ENCODE measurements around the gene MARS1. TPM values are rescaled to one million over a fixed set of nuclear protein-coding genes. Genes with fewer than 3 reads are reported as not detected.

MARS1 gene
- total and polyA plus RNA-seq, 2 donors from 2014 or later, result 62.8 to 158 TPM

DNA sequence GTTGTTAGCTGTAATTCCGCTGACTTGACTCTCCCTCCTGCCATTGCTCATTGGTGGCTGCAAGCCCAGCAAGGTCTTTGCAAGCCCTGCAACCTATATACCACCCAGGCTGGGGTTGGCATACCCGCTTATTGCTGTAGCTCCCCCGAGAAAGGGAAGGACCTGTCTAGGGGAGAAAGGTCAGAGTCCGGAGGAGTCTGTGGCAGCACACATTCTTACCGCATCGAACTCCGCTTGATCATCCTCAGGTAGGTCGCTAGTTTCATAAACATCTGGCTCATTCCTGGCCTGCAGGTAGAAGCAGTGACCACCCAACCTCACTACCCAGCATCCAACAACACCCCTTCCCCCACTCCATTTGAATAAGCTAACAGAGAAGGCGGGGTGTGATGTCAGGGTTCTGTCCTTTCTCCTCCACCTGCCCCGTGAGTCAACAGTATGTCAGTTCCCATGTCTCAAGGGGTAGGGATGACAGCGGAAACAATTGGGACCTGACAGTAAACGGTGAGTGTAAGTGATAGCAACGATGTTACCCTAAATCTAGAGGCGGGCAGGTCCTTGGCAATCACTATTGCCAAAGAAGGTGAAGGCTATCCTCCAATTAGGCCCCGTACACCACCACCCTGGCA is 58.1 kb downstream of the MARS1 start:
- TF ChIP-seq CTCF (IDR thresholded peaks at IDR 0.05; ENCODE audit: borderline replicate concordance, extremely low read depth, insufficient read depth), result no peak
- Histone ChIP-seq H3K27me3 (ENCODE audit: control insufficient read depth, insufficient read depth, low read length) (peaks cover 14% of the 10 kb centered on the region), H3K4me1 (ENCODE audit: control insufficient read depth in 2 of 3, insufficient read depth in 2 of 3, low read depth in 1 of 3, low read length in 3 of 3) (peaks cover 0 to 14% (median 14%) of the 10 kb centered on the region in 3 donors), H3K36me3 (ENCODE audit: control insufficient read depth in 2 of 3, insufficient read depth in 3 of 3, low read length in 3 of 3) (peaks cover 0 to 2% (median 0%) of the 10 kb centered on the region in 3 donors), H3K27ac (ENCODE audit: low read depth in 2 of 2, low read length in 2 of 2) (peak overlapping the region; percentile 30 to 90), H3K9me3 (ENCODE audit: control insufficient read depth in 2 of 3, insufficient read depth in 1 of 3, low read length in 3 of 3) (no peaks in the 10 kb centered on the region), H3K4me3 (ENCODE audit: low read length in 3 of 3) (peak overlapping the region; percentile 77 to 97 (median 92)), H3K9ac (ENCODE audit: low read length in 3 of 3) (peak overlapping the region; percentile 59 to 96 (median 92))
- FAIRE-seq (no peak), DNase-seq (peak in 1 of 5 donors; percentile 17)
- intact Hi-C loops (cut with DNase I), result no loop called here

- Histone ChIP-seq H3K4me1 (ENCODE audit: control insufficient read depth in 2 of 3, insufficient read depth in 2 of 3, low read depth in 1 of 3, low read length in 3 of 3) (peaks cover 0 to 14% (median 14%) of the 10 kb centered on the region in 3 donors), H3K27ac (ENCODE audit: low read depth in 2 of 2, low read length in 2 of 2) (peak within 1 kb of the TSS; percentile 67 to 90), H3K27me3 (ENCODE audit: control insufficient read depth, insufficient read depth, low read length) (peaks cover 14% of the 10 kb centered on the region), H3K4me3 (ENCODE audit: low read length in 3 of 3) (peak within 1 kb of the TSS; percentile 77 to 97 (median 92)), H3K9me3 (ENCODE audit: control insufficient read depth in 2 of 3, insufficient read depth in 1 of 3, low read length in 3 of 3) (no peaks in the 10 kb centered on the region), H3K9ac (ENCODE audit: low read length in 3 of 3) (peak within 1 kb of the TSS; percentile 59 to 96 (median 92)), H3K36me3 (ENCODE audit: control insufficient read depth in 2 of 3, insufficient read depth in 3 of 3, low read length in 3 of 3) (peaks cover 0 to 1% (median 0%) of the 10 kb centered on the region in 3 donors)
- TF ChIP-seq CTCF (IDR thresholded peaks at IDR 0.05; ENCODE audit: borderline replicate concordance, extremely low read depth, insufficient read depth), result no peak
- intact Hi-C loops (cut with DNase I), result no loop called here
- FAIRE-seq (no peak), DNase-seq (peak; percentile 97 to 99 (median 98))
Observed at GRCh38 chr12:57546438-57547287, 58.8 kb downstream of the MARS1 start, which contains the start of gene DCTN2. Gene DCTN2, minus strand, starts transcription at chr12:57547192. Its CDS starts 129 bp downstream, at chr12:57547063.

- intact Hi-C loops (cut with DNase I), result no loop called here
- H3K36me3 ChIP-seq (ENCODE audit: control insufficient read depth in 2 of 3, insufficient read depth in 3 of 3, low read length in 3 of 3), result no peaks in the 10 kb centered on the region
- peak; percentile 47 for FAIRE-seq
- TF ChIP-seq CTCF (IDR thresholded peaks at IDR 0.05; ENCODE audit: borderline replicate concordance, extremely low read depth, insufficient read depth), result no peak
- no peak for DNase-seq
- peaks cover 14% of the 10 kb centered on the region for H3K27me3 ChIP-seq (ENCODE audit: control insufficient read depth, insufficient read depth, low read length)
- peak overlapping the region in 1 of 3 donors; percentile 96 for H3K9ac ChIP-seq (ENCODE audit: low read length in 3 of 3)
- peaks cover 0 to 14% (median 14%) of the 10 kb centered on the region in 3 donors for H3K4me1 ChIP-seq (ENCODE audit: control insufficient read depth in 2 of 3, insufficient read depth in 2 of 3, low read depth in 1 of 3, low read length in 3 of 3)
- peak overlapping the region in 1 of 2 donors; percentile 20 for H3K27ac ChIP-seq (ENCODE audit: low read depth in 2 of 2, low read length in 2 of 2)
- H3K4me3 ChIP-seq (ENCODE audit: low read length in 3 of 3), result peak overlapping the region; percentile 62 to 97 (median 77)
- no peaks in the 10 kb centered on the region for H3K9me3 ChIP-seq (ENCODE audit: control insufficient read depth in 2 of 3, insufficient read depth in 1 of 3, low read length in 3 of 3)
Observed at GRCh38 chr12:57547288-57548012, 59.6 kb downstream of the MARS1 start.

All from kidney (tissue), 14 donors.